Spleen (tissue), 11 donors: ENCODE measurements around the gene ADGRD1. TPM values are rescaled to one million over a fixed set of nuclear protein-coding genes. Genes with fewer than 3 reads are reported as not detected.

Experiments
- DNase-seq: peaks from one replicate; pipeline ENCODE4 v3.0.0-alpha.2; 2020
- H3K27ac ChIP-seq, 8 donors: fragments of 200-600 bp; sonication (generic) in 7 of 8; 1 replicate in 4 of 8; 2 replicates in 4 of 8; pipeline versions ENCODE4 v1.5.0 to v1.8.0; 2016 to 2021; ENCODE audit warnings: inconsistent platforms in 4 of 8, mild to moderate bottlenecking in 4 of 8, moderate library complexity in 1 of 8
- H3K27me3 ChIP-seq, 7 donors: fragments of 200-600 bp; sonication (generic) in 6 of 7; replicated peaks in 1 of 7; 1 replicate in 4 of 7; 2 replicates in 3 of 7; pipeline versions ENCODE4 v1.5.0 to v1.8.0; 2016 to 2021; ENCODE audit warnings: inconsistent platforms in 3 of 7, mild to moderate bottlenecking in 1 of 7
- H3K36me3 ChIP-seq, 6 donors: fragments of 200-600 bp; sonication (generic) in 5 of 6; 1 replicate in 4 of 6; 2 replicates in 2 of 6; pipeline versions ENCODE4 v1.5.0 to v1.8.0; 2016 to 2021; ENCODE audit warnings: inconsistent platforms in 2 of 6
- H3K4me1 ChIP-seq, 6 donors: fragments of 200-600 bp; sonication (generic) in 5 of 6; 1 replicate in 3 of 6; 2 replicates in 3 of 6; pipeline versions ENCODE4 v1.5.0 to v1.8.0; 2016 to 2021; ENCODE audit warnings: inconsistent platforms in 3 of 6
- H3K4me3 ChIP-seq, 8 donors: fragments of 200-600 bp; sonication (generic) in 7 of 8; 1 replicate in 4 of 8; 2 replicates in 4 of 8; pipeline versions ENCODE4 v1.5.0 to v1.8.0; 2016 to 2021; ENCODE audit warnings: inconsistent platforms in 4 of 8, mild to moderate bottlenecking in 4 of 8, moderate library complexity in 2 of 8
- H3K9me3 ChIP-seq, 8 donors: fragments of 200-600 bp; sonication (generic) in 7 of 8; 1 replicate in 4 of 8; 2 replicates in 4 of 8; pipeline versions ENCODE4 v1.5.0 to v1.8.0; 2016 to 2021; ENCODE audit warnings: inconsistent platforms in 4 of 8
- CTCF ChIP-seq, 11 experiments: fragments of 200-600 bp in 7 of 11; fragments of 450-650 bp in 4 of 11; sonication (generic) in 4 of 11; IDR thresholded peaks in 8 of 11; conservative IDR thresholded peaks in 3 of 11; 1 replicate in 7 of 11; 2 replicates in 4 of 11; pipeline versions ENCODE4 v1.4.0 to v1.8.0; 2016 to 2021; ENCODE audit warnings: antibody characterized with exemption in 11 of 11, inconsistent platforms in 4 of 11, mild to moderate bottlenecking in 1 of 11
- POLR2A ChIP-seq, 3 donors: fragments of 450-650 bp; IDR thresholded peaks; one replicate each; pipeline ENCODE4 v1.5.1; 2017; ENCODE audit warnings: antibody characterized with exemption in 3 of 3, mild to moderate bottlenecking in 1 of 3
- POLR2AphosphoS5 ChIP-seq, 3 donors: sonication (generic); formaldehyde crosslinking; IDR thresholded peaks; one replicate each; pipeline ENCODE4 v1.5.1; 2017; ENCODE audit warnings: antibody characterized with exemption in 3 of 3
- WGBS, 5 donors: extraction: QIAGEN DNeasy Blood & Tissue Kit in 3 of 5; methylation state at CpG; one replicate each; pipeline versions ENCODE4 v1.1.5 to v1.1.7; 2013 to 2018; 5-methylcytosine and 5-hydroxymethylcytosine counted together
- intact Hi-C: fragments of 100-400 bp; cut with DNase I; formaldehyde crosslinking; loops from one replicate; pipeline ENCODE4 v1.15.0; 2023; ENCODE audit warnings: low total_unique reads
- polyA plus RNA-seq, 3 donors: library from polyadenylated mRNA; stranded (reverse); fragments of 200-250 nt; gene quantifications; one replicate each; pipeline ENCODE4 v1.2.1, GENCODE V29; 2013
- total RNA-seq, 7 donors: library from RNA; depleted of rRNA in 3 of 7; stranded (reverse); fragments of >200 nt in 3 of 7; fragmentation: NEBNext Ultra II Directional in 4 of 7; extraction: Animal tissue kit (Norgen Biotek cat#: 25700) in 4 of 7; gene quantifications; one replicate each; pipeline versions ENCODE4 v1.1.0 to v1.2.1, GENCODE V29; 2016 to 2021
- donor health status: healthy with polysubstance abuse.
- donor health status: DM: no; HTN: no; CAD: no; lungs with moderate emphysema.
- donor health status: DM: no; HTN: no; CAD: no.
- donor health status: Bipolar disorder and iron deficiency.
- donor health status: healthy.
- donor health status: DM: no; HTN: no; CAD: no.
- donor health status: DM: yes; HTN: yes; CAD: no.

The ADGRD1 gene
- total and polyA plus RNA-seq, 10 donors, result 0.89 to 9.7 (median 4.8) TPM

GRCh38 chr12:131041968-131042833 lies 88.5 kb downstream of the ADGRD1 start:
- Histone ChIP-seq H3K27me3 (peaks cover 0 to 7% (median 0%) of the 10 kb centered on the region in 7 donors), H3K9me3 (no peaks in the 10 kb centered on the region), H3K27ac (no peak overlapping the region), H3K4me1 (no peaks in the 10 kb centered on the region), H3K36me3 (no peaks in the 10 kb centered on the region), H3K4me3 (no peak overlapping the region)
- DNase-seq, result peak; percentile 61
- TF ChIP-seq CTCF (IDR thresholded peaks at IDR 0.05 in 8 of 11, conservative IDR thresholded peaks at IDR 0.05 in 3 of 11) (no peak), POLR2A (IDR thresholded peaks at IDR 0.05) (no peak)
- intact Hi-C loops, result no loop called here
- WGBS, 5 donors, result 79 to 85% (median 82%) methylated on average over 29 of the region's 29 CpGs

- WGBS, 5 donors, result 83 to 92% (median 87%) methylated on average over 6 to 14 of the region's 14 CpGs
- intact Hi-C loops, result no loop called here
- Histone ChIP-seq H3K4me3 (no peak overlapping the region), H3K36me3 (no peaks in the 10 kb centered on the region), H3K27me3 (peaks cover 0 to 11% (median 0%) of the 10 kb centered on the region in 7 donors), H3K9me3 (no peaks in the 10 kb centered on the region), H3K27ac (no peak overlapping the region), H3K4me1 (no peaks in the 10 kb centered on the region)
- TF ChIP-seq POLR2AphosphoS5 (IDR thresholded peaks at IDR 0.05), result no peak
- TF ChIP-seq POLR2A (IDR thresholded peaks at IDR 0.05), result no peak
- TF ChIP-seq CTCF (IDR thresholded peaks at IDR 0.05 in 8 of 11, conservative IDR thresholded peaks at IDR 0.05 in 3 of 11), result no peak
- DNase-seq, result peak; percentile 66
Measured at GRCh38 chr12:131042834-131043245, 89.1 kb downstream of the ADGRD1 start.

GRCh38 chr12:131043401-131043871 lies 89.7 kb downstream of the ADGRD1 start:
- no peak overlapping the region for H3K27ac ChIP-seq
- H3K4me3 ChIP-seq, result no peak overlapping the region
- peak; percentile 74 for DNase-seq
- no peaks in the 10 kb centered on the region for H3K36me3 ChIP-seq
- intact Hi-C loops, result no loop called here
- TF ChIP-seq POLR2A (IDR thresholded peaks at IDR 0.05) (no peak), CTCF (IDR thresholded peaks at IDR 0.05 in 8 of 11, conservative IDR thresholded peaks at IDR 0.05 in 3 of 11) (no peak), POLR2AphosphoS5 (IDR thresholded peaks at IDR 0.05) (no peak)
- H3K9me3 ChIP-seq, result no peaks in the 10 kb centered on the region
- WGBS, 5 donors, result 83 to 95% (median 89%) methylated on average over 16 to 21 of the region's 21 CpGs
- H3K4me1 ChIP-seq, result no peaks in the 10 kb centered on the region
- peaks cover 0 to 17% (median 0%) of the 10 kb centered on the region in 7 donors for H3K27me3 ChIP-seq

GRCh38 chr12:131044136-131044535 lies 90.4 kb downstream of the ADGRD1 start:
- Histone ChIP-seq H3K4me3 (no peak overlapping the region), H3K27ac (no peak overlapping the region), H3K4me1 (no peaks in the 10 kb centered on the region), H3K36me3 (no peaks in the 10 kb centered on the region), H3K27me3 (peaks cover 0 to 23% (median 0%) of the 10 kb centered on the region in 7 donors), H3K9me3 (no peaks in the 10 kb centered on the region)
- intact Hi-C loops, result no loop called here
- TF ChIP-seq CTCF (IDR thresholded peaks at IDR 0.05 in 8 of 11, conservative IDR thresholded peaks at IDR 0.05 in 3 of 11), result no peak
- no peak for TF ChIP-seq POLR2AphosphoS5 (IDR thresholded peaks at IDR 0.05)
- TF ChIP-seq POLR2A (IDR thresholded peaks at IDR 0.05), result no peak
- DNase-seq, result peak; percentile 71
- WGBS, 5 donors, result 90 to 94% (median 91%) methylated on average over 15 of the region's 15 CpGs
